ENCODE results near the gene GJA1.
"Not testable (repeated sequence)": the region's sequence is repeated elsewhere in the genome, so short reads cannot be mapped to it uniquely, and the experiment has no call there.

GJA1 gene

DNA sequence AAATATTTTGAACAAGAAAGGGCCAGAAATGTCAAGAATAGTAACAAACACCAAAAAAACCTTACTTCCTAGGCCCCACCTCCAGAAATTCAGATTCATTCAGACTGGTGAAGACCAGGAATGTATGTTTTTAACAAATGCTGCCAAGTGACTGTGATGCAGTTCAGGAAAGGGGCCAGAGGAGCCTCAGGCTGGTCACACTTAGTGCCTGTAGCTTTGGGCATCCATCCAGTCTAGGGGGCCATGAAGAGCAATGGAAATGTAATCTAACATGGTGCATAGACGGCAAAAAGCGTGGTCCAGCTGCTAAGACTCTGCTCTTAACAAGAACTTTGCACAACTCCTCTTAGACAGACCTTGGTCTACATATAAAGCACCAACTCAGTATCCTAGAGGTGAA is 7.1 kb downstream of the GJA1 start:
- Histone ChIP-seq H3K9me3 (ENCODE audit: low read length) (no peaks in the 10 kb centered on the region), H3K4me3 (ENCODE audit: low read length) (no peak overlapping the region), H2AFZ (ENCODE audit: low read depth, low read length) (no peak overlapping the region), H3K36me3 (ENCODE audit: insufficient read depth, low read length) (peaks cover 6% of the 10 kb centered on the region), H3K4me1 (ENCODE audit: insufficient read depth, low read length) (peaks cover 23% of the 10 kb centered on the region), H3K27me3 (ENCODE audit: insufficient read depth, low read length) (no peaks in the 10 kb centered on the region)

DNA sequence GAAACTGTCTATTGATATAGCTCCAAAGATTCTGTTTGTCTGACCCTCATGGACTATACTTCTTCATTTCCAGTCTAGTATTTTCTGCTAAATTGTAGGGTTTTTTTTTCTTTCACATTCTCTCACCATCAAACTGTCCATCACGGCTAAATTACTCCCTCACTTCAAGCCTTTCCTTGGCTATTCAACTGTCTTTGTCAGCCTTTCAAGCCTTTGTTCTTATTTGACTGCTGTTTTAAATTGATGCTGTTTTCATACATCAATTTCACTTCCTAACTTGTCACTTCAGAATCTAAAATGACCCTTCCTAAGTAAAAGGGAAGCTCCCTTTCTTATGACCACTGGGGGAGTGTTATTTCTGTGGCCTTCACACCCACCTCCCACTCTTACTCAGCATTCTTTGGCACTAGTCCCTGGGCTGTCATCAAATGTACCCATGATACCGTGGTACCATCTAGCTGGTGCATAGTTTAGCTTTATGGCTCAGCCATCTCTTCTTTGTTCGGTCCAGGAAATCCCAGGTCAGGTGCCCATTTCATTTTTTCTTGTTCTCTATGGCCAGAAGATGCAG is 8.6 kb downstream of the GJA1 start:
- Histone ChIP-seq H3K4me3 (ENCODE audit: low read length) (no peak overlapping the region), H3K4me1 (ENCODE audit: insufficient read depth, low read length) (peaks cover 15% of the 10 kb centered on the region), H3K36me3 (ENCODE audit: insufficient read depth, low read length) (peaks cover 6% of the 10 kb centered on the region), H2AFZ (ENCODE audit: low read depth, low read length) (no peak overlapping the region), H3K9me3 (ENCODE audit: low read length) (no peaks in the 10 kb centered on the region), H3K27me3 (ENCODE audit: insufficient read depth, low read length) (no peaks in the 10 kb centered on the region)

DNA sequence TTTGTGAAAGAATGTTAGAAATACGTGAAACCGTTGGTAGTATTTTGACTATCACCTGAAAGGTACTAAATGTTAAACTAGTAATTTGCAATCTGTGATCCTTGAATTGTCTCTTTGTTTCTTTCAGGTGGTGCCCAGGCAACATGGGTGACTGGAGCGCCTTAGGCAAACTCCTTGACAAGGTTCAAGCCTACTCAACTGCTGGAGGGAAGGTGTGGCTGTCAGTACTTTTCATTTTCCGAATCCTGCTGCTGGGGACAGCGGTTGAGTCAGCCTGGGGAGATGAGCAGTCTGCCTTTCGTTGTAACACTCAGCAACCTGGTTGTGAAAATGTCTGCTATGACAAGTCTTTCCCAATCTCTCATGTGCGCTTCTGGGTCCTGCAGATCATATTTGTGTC is 11.3 kb downstream of the GJA1 start:
- H3K9me3 ChIP-seq (ENCODE audit: low read length); H3K36me3 ChIP-seq (ENCODE audit: insufficient read depth, low read length); H3K27me3 ChIP-seq (ENCODE audit: insufficient read depth, low read length); H3K4me1 ChIP-seq (ENCODE audit: insufficient read depth, low read length); H3K4me3 ChIP-seq (ENCODE audit: low read length); H2AFZ ChIP-seq (ENCODE audit: low read depth, low read length): not testable (repeated sequence)

DNA sequence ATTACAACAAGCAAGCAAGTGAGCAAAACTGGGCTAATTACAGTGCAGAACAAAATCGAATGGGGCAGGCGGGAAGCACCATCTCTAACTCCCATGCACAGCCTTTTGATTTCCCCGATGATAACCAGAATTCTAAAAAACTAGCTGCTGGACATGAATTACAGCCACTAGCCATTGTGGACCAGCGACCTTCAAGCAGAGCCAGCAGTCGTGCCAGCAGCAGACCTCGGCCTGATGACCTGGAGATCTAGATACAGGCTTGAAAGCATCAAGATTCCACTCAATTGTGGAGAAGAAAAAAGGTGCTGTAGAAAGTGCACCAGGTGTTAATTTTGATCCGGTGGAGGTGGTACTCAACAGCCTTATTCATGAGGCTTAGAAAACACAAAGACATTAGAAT is 12.3 kb downstream of the GJA1 start:
- H3K9me3 ChIP-seq (ENCODE audit: low read length); H3K36me3 ChIP-seq (ENCODE audit: insufficient read depth, low read length); H2AFZ ChIP-seq (ENCODE audit: low read depth, low read length); H3K4me1 ChIP-seq (ENCODE audit: insufficient read depth, low read length); H3K4me3 ChIP-seq (ENCODE audit: low read length); H3K27me3 ChIP-seq (ENCODE audit: insufficient read depth, low read length): not testable (repeated sequence)

DNA sequence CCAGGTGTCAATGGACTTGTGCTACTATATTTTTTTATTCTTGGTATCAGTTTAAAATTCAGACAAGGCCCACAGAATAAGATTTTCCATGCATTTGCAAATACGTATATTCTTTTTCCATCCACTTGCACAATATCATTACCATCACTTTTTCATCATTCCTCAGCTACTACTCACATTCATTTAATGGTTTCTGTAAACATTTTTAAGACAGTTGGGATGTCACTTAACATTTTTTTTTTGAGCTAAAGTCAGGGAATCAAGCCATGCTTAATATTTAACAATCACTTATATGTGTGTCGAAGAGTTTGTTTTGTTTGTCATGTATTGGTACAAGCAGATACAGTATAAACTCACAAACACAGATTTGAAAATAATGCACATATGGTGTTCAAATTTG is 13.1 kb downstream of the GJA1 start:
- H2AFZ ChIP-seq (ENCODE audit: low read depth, low read length); H3K27me3 ChIP-seq (ENCODE audit: insufficient read depth, low read length); H3K4me1 ChIP-seq (ENCODE audit: insufficient read depth, low read length); H3K4me3 ChIP-seq (ENCODE audit: low read length); H3K36me3 ChIP-seq (ENCODE audit: insufficient read depth, low read length); H3K9me3 ChIP-seq (ENCODE audit: low read length): not testable (repeated sequence)

DNA sequence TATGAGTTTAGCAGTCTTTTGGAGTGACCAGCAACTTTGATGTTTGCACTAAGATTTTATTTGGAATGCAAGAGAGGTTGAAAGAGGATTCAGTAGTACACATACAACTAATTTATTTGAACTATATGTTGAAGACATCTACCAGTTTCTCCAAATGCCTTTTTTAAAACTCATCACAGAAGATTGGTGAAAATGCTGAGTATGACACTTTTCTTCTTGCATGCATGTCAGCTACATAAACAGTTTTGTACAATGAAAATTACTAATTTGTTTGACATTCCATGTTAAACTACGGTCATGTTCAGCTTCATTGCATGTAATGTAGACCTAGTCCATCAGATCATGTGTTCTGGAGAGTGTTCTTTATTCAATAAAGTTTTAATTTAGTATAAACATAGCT is 13.9 kb downstream of the GJA1 start:
- H2AFZ ChIP-seq (ENCODE audit: low read depth, low read length), result no peak overlapping the region
- no peak overlapping the region for H3K4me3 ChIP-seq (ENCODE audit: low read length)
- no peaks in the 10 kb centered on the region for H3K27me3 ChIP-seq (ENCODE audit: insufficient read depth, low read length)
- peaks cover 8% of the 10 kb centered on the region for H3K36me3 ChIP-seq (ENCODE audit: insufficient read depth, low read length)
- no peaks in the 10 kb centered on the region for H3K9me3 ChIP-seq (ENCODE audit: low read length)
- H3K4me1 ChIP-seq (ENCODE audit: insufficient read depth, low read length), result peaks cover 1% of the 10 kb centered on the region

DNA sequence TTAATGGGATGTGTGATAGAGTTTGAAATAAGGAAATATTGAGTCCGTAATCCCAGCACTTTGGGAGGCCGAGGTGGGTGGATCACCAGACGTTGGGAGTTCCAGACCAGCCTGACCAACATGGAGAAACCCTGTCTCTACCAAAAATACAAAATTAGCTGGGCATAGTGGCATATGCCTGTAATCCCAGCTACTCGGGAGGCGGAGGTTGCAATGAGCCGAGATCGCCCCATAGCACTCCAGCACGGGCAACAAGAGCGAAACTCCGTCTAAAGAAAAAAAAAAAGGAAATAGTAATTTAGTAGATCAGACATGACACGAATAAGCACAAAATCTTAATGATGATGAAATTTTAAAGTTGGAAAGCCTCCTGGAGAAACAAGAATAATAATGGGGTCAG is 14.8 kb downstream of the GJA1 start:
- Histone ChIP-seq H2AFZ (ENCODE audit: low read depth, low read length) (no peak overlapping the region), H3K27me3 (ENCODE audit: insufficient read depth, low read length) (no peaks in the 10 kb centered on the region), H3K4me3 (ENCODE audit: low read length) (no peak overlapping the region), H3K4me1 (ENCODE audit: insufficient read depth, low read length) (no peaks in the 10 kb centered on the region), H3K36me3 (ENCODE audit: insufficient read depth, low read length) (peaks cover 8% of the 10 kb centered on the region), H3K9me3 (ENCODE audit: low read length) (no peaks in the 10 kb centered on the region)

DNA sequence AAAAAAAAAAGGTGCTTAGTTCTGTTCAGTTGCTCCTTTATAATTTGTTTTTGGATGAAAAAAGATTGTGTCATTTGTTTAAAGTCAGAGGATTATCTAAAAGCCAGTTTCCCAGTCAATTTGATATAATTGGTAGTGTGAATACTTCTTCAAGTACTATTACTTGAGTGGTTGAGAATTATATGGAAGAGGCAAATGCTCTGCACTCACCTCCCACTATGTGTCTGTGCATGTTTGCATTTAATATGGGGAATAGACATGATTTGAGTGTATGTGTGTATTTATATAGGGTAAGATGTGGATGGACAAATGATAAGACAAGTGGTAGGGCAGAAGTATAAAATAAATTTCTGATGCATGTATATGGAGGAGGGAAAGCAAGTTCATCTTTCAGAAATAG is 15.8 kb downstream of the GJA1 start:
- Histone ChIP-seq H3K27me3 (ENCODE audit: insufficient read depth, low read length) (no peaks in the 10 kb centered on the region), H3K36me3 (ENCODE audit: insufficient read depth, low read length) (peaks cover 8% of the 10 kb centered on the region), H3K4me3 (ENCODE audit: low read length) (no peak overlapping the region), H2AFZ (ENCODE audit: low read depth, low read length) (no peak overlapping the region), H3K9me3 (ENCODE audit: low read length) (no peaks in the 10 kb centered on the region), H3K4me1 (ENCODE audit: insufficient read depth, low read length) (no peaks in the 10 kb centered on the region)

DNA sequence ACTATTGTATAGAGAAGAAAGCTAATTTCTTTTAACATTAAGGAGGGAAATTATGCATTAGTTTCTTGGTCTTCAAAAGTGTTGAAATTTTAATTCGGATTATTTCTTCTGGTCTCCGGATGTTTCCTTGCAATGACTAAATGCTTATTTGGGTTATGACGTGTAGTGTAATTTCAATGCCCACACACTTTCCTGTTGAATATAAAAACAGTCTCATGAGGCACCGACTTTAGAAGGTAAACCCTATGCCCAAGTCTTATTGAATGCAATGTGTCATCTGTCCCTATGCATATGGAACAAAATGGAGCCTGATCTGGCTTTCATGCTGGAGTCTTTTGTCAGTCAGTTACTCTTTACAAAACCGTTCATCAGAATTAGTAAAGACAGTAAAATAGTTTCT is 17.7 kb downstream of the GJA1 start:
- H3K9me3 ChIP-seq (ENCODE audit: low read length), result no peaks in the 10 kb centered on the region
- no peak overlapping the region for H3K4me3 ChIP-seq (ENCODE audit: low read length)
- H3K4me1 ChIP-seq (ENCODE audit: insufficient read depth, low read length), result no peaks in the 10 kb centered on the region
- H3K27me3 ChIP-seq (ENCODE audit: insufficient read depth, low read length), result no peaks in the 10 kb centered on the region
- peaks cover 2% of the 10 kb centered on the region for H3K36me3 ChIP-seq (ENCODE audit: insufficient read depth, low read length)
- H2AFZ ChIP-seq (ENCODE audit: low read depth, low read length), result no peak overlapping the region

DNA sequence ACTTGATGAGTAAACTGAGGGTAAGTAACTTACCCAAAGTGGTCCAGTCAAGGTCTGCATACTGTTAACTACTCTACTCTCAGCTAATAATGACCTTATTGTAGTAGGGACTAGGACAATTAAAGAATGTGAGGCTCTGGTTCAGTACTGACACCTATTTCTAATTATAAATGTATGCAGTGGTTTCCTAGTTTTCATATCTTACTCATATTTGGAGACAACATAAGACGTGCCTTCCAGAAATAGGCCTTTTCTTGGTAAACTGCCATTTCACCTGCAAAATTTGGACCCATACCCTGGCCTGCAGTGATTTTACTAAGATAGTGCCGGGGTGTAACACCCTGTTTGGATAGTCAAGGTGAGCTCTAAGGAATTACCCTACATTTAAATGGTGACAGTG is 24.7 kb downstream of the GJA1 start:
- Histone ChIP-seq H3K27me3 (ENCODE audit: insufficient read depth, low read length) (no peaks in the 10 kb centered on the region), H3K36me3 (ENCODE audit: insufficient read depth, low read length) (no peaks in the 10 kb centered on the region), H3K9me3 (ENCODE audit: low read length) (no peaks in the 10 kb centered on the region), H3K4me1 (ENCODE audit: insufficient read depth, low read length) (no peaks in the 10 kb centered on the region), H3K4me3 (ENCODE audit: low read length) (no peak overlapping the region), H2AFZ (ENCODE audit: low read depth, low read length) (no peak overlapping the region)

DNA sequence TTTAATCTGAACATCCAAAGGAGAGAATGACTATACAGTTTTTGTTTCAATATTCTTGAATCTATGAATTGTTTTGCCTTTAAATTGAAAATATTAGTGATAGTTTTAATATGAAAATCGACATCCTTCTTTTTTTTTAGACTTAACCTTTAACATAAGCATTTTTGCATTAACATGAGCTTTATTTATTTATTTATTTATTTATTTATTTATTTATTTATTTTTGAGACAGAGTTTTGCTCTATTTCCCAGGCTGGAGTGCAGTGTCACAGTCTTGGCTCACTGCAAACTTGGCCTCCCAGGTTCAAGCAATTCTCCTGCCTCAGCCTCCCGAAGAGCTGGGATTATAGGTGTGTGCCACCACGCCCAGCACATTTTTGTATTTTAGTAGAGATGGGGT is 27.6 kb downstream of the GJA1 start:
- no peaks in the 10 kb centered on the region for H3K4me1 ChIP-seq (ENCODE audit: insufficient read depth, low read length)
- no peak overlapping the region for H2AFZ ChIP-seq (ENCODE audit: low read depth, low read length)
- H3K9me3 ChIP-seq (ENCODE audit: low read length), result no peaks in the 10 kb centered on the region
- no peak overlapping the region for H3K4me3 ChIP-seq (ENCODE audit: low read length)
- H3K36me3 ChIP-seq (ENCODE audit: insufficient read depth, low read length), result no peaks in the 10 kb centered on the region
- H3K27me3 ChIP-seq (ENCODE audit: insufficient read depth, low read length), result no peaks in the 10 kb centered on the region

DNA sequence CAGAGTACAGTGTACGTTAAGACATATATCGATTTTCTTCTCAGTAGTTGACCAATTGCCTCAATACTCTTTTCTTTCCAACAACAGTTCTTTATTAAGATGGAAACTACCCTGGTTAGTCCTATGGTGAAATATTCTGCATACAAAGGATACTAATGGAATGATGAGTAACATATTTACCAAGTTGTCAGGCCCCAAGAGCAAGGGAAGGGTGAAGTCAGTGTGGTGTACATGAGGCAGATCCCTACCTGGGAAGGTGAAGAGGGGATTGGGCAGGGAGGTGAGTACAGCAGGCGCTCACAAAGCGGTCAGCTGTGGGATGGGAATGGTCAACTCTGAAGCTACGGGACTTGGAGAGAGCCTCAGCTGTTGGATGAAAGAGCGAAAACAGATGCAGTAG is 29.7 kb downstream of the GJA1 start:
- Histone ChIP-seq H3K4me1 (ENCODE audit: insufficient read depth, low read length) (no peaks in the 10 kb centered on the region), H3K27me3 (ENCODE audit: insufficient read depth, low read length) (no peaks in the 10 kb centered on the region)

DNA sequence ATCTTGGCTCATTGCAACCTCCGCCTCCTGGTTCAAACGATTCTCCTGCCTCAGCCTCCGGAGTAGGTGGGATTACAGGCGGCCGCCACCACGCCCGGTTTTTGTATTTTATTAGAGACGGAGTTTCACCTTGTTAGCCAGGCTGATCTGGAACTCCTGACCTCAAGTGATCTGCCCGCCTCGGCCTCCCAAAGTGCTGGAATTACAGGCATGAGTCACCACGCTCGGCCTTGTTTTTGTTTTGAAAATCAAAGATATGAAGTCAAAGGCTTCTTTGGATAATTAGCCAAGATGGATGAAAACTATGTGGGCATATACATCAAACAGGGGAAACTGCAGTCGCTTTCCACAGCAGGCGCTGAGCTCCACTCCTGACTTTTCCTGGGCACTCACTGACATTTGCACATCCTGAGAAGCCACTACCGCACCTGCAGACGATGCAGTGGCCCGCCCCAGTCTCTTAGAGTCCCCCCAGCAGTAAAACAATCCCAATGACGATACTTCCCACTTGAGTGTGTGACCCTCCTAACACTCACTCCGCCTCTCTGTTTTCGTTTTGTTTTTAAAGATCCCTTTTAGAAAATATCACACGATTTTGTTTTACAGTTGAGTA is 44.1 kb downstream of the GJA1 start:
- Histone ChIP-seq H3K36me3 (ENCODE audit: insufficient read depth, low read length) (no peaks in the 10 kb centered on the region), H3K27me3 (ENCODE audit: insufficient read depth, low read length) (no peaks in the 10 kb centered on the region), H3K4me1 (ENCODE audit: insufficient read depth, low read length) (no peaks in the 10 kb centered on the region), H3K4me3 (ENCODE audit: low read length) (no peak overlapping the region), H3K9me3 (ENCODE audit: low read length) (no peaks in the 10 kb centered on the region), H2AFZ (ENCODE audit: low read depth, low read length) (no peak overlapping the region)

More for the DNA sequence above, 29.7 kb downstream of the GJA1 start:
- Histone ChIP-seq H3K9me3 (ENCODE audit: low read length) (no peaks in the 10 kb centered on the region), H3K4me3 (ENCODE audit: low read length) (no peak overlapping the region), H2AFZ (ENCODE audit: low read depth, low read length) (no peak overlapping the region), H3K36me3 (ENCODE audit: insufficient read depth, low read length) (no peaks in the 10 kb centered on the region)

DNA sequence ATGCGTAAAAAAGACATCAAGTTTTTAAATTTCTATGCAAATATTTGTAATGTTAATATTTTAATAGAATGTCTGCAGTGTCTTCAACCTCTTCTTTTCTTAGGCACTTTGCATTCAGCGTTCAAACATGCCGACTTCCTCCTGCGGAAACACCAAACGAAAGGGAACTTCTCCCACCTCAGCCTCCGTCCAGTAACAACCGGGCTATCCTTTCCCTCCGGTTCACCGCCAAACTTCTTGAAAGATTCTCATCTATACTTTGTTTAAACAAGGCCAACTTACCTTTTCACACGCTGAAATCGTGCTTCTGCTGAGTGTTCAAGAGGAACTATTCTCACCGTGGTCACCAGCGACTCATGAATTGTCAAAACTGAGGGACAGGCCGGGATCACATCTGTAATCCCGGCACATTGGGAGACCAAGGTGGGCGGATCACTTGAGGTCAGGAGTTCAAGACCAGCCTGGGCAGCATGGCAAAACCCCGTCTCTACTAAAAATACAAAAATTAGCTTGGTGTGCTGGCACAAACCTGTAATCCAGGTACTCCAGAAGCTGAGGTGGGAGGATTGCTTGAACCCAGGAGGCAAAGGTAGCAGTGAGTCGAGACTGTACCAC is 44.8 kb downstream of the GJA1 start:
- Histone ChIP-seq H3K4me1 (ENCODE audit: insufficient read depth, low read length) (no peaks in the 10 kb centered on the region), H2AFZ (ENCODE audit: low read depth, low read length) (no peak overlapping the region), H3K27me3 (ENCODE audit: insufficient read depth, low read length) (no peaks in the 10 kb centered on the region), H3K9me3 (ENCODE audit: low read length) (no peaks in the 10 kb centered on the region), H3K4me3 (ENCODE audit: low read length) (no peak overlapping the region), H3K36me3 (ENCODE audit: insufficient read depth, low read length) (no peaks in the 10 kb centered on the region)

Data from neuron (in vitro differentiated cells).